ENCODE data around the gene ADGRV1. TPM values are rescaled to one million over a fixed set of nuclear protein-coding genes. Genes with fewer than 3 reads are reported as not detected.
A peak's percentile ranks its signal among the peaks of the same experiment; 100 is the strongest.

The ADGRV1 gene
- total and polyA plus RNA-seq, 9 of the 15 experiments (the other 6 are each of a cell fraction or from before 2014, with no cell fraction given), result 21.7 to 156 (median 58.2) TPM

- TF ChIP-seq, protein P1, sequence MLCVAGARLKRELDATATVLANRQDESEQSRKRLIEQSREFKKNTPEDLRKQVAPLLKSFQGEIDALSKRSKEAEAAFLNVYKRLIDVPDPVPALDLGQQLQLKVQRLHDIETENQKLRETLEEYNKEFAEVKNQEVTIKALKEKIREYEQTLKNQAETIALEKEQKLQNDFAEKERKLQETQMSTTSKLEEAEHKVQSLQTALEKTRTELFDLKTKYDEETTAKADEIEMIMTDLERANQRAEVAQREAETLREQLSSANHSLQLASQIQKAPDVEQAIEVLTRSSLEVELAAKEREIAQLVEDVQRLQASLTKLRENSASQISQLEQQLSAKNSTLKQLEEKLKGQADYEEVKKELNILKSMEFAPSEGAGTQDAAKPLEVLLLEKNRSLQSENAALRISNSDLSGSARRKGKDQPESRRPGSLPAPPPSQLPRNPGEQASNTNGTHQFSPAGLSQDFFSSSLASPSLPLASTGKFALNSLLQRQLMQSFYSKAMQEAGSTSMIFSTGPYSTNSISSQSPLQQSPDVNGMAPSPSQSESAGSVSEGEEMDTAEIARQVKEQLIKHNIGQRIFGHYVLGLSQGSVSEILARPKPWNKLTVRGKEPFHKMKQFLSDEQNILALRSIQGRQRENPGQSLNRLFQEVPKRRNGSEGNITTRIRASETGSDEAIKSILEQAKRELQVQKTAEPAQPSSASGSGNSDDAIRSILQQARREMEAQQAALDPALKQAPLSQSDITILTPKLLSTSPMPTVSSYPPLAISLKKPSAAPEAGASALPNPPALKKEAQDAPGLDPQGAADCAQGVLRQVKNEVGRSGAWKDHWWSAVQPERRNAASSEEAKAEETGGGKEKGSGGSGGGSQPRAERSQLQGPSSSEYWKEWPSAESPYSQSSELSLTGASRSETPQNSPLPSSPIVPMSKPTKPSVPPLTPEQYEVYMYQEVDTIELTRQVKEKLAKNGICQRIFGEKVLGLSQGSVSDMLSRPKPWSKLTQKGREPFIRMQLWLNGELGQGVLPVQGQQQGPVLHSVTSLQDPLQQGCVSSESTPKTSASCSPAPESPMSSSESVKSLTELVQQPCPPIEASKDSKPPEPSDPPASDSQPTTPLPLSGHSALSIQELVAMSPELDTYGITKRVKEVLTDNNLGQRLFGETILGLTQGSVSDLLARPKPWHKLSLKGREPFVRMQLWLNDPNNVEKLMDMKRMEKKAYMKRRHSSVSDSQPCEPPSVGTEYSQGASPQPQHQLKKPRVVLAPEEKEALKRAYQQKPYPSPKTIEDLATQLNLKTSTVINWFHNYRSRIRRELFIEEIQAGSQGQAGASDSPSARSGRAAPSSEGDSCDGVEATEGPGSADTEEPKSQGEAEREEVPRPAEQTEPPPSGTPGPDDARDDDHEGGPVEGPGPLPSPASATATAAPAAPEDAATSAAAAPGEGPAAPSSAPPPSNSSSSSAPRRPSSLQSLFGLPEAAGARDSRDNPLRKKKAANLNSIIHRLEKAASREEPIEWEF (CRISPR knock-in tag; IDR thresholded peaks at IDR 0.05), result no peak
- no peak for TF ChIP-seq ZNF57 (CRISPR knock-in tag; IDR thresholded peaks at IDR 0.05)
- TF ChIP-seq FOXJ2 (tag; IDR thresholded peaks at IDR 0.05), result no peak
- TF ChIP-seq ZC3H8 (IDR thresholded peaks at IDR 0.05), result no peak
Observed at GRCh38 chr5:90703932-90704331, 145.3 kb downstream of the ADGRV1 start (continued).

GRCh38 chr5:90707698-90708097, 149.1 kb downstream of the ADGRV1 start:
- in situ Hi-C loops (cut with MboI), result no loop called here
- TF ChIP-seq CBX5 (IDR thresholded peaks at IDR 0.05; ENCODE audit: borderline replicate concordance, low read depth), result no peak
- TF ChIP-seq ZKSCAN8 (CRISPR knock-in tag; IDR thresholded peaks at IDR 0.05), result no peak
- no peak for TF ChIP-seq ZNF407 (IDR thresholded peaks at IDR 0.05; ENCODE audit: low read depth)
- no peak for TF ChIP-seq TGIF2 (CRISPR knock-in tag; IDR thresholded peaks at IDR 0.05)

More at GRCh38 chr5:90707698-90708097, 149.1 kb downstream of the ADGRV1 start:
- Histone ChIP-seq H3K4me1 (replicated peaks in 1 of 2; ENCODE audit: control insufficient read depth in 2 of 2, insufficient read depth in 2 of 2, low read length in 2 of 2) (no peaks in the 10 kb centered on the region), H3K9me1 (ENCODE audit: control insufficient read depth, insufficient read depth, low read length) (no peaks in the 10 kb centered on the region), H3K27ac (ENCODE audit: extremely low read depth, low read depth, low read length) (no peak overlapping the region), H3K27me3 (ENCODE audit: control insufficient read depth in 2 of 2, insufficient read depth in 2 of 2, low read length in 2 of 2) (no peaks in the 10 kb centered on the region), H3K4me2 (ENCODE audit: insufficient read depth, low read length) (no peak overlapping the region), H3K9me3 (replicated peaks; ENCODE audit: control insufficient read depth, insufficient read depth, low read depth, low read length) (no peaks in the 10 kb centered on the region), H3K36me3 (ENCODE audit: control insufficient read depth, insufficient read depth, low read length) (peaks cover 95% of the 10 kb centered on the region), H2AFZ (ENCODE audit: low read depth, low read length) (no peak overlapping the region), H3K4me3 (no peak overlapping the region), H3K9ac (ENCODE audit: insufficient read depth in 1 of 2, low read depth in 2 of 2, low read length in 2 of 2) (no peak overlapping the region), H4K20me1 (replicated peaks; ENCODE audit: control insufficient read depth, insufficient read depth, low read length) (no peaks in the 10 kb centered on the region), H3K79me2 (ENCODE audit: control insufficient read depth, insufficient read depth, low read length) (no peaks in the 10 kb centered on the region)
- intact Hi-C loops (cut with micrococcal nuclease), result loop anchor here (10.0 kb wide), 1 partner anchor 263 kb away; no protein-coding TSS in a partner anchor
- no peak for FAIRE-seq
- ChIA-PET POLR2A (no interaction called here), CTCF (ENCODE audit: low intra/inter-chr PET ratio) (interaction anchor here (1.5 kb wide), 1 partner anchor 76 kb away, joined by 3 read pairs; no protein-coding TSS in a partner anchor)
- 75% methylated on average over 1 of the region's 1 CpG for WGBS (ENCODE audit: insufficient coverage, low coverage, missing lambda C conversion rate)
- BruUV-seq (replicated peaks), result no TSS peak
- ATAC-seq, result peak; percentile 58
- no peak for DNase-seq (ENCODE audit: extremely low read depth in 1 of 4, low spot score in 3 of 4)

Measured in K562 (cell line).